B cell (primary cell): ENCODE results near the gene KIF26B. TPM values are rescaled to one million over a fixed set of nuclear protein-coding genes. Genes with fewer than 3 reads are reported as not detected.

Experiments
- ATAC-seq: fragments of 200-7000 bp; cut with Tn5 transposase; one replicate; pipeline ENCODE4 v1.10.0; 2021; ENCODE audit warnings: low read depth, mild to moderate bottlenecking, moderate number of reproducible peaks, moderate library complexity
- CTCF ChIA-PET: fragments of 350-600 bp; sonication (Branson Sonifier 250); formaldehyde crosslinking; loops from one replicate; lab custom pipeline; 2021; ENCODE audit warnings: antibody characterized with exemption, inconsistent platforms; lab: Charles Lee
- POLR2A ChIA-PET: fragments of 350-600 bp; sonication (Branson Sonifier 250); formaldehyde crosslinking; loops from one replicate; lab custom pipeline; 2021; ENCODE audit warnings: antibody characterized with exemption; lab: Charles Lee
- DNase-seq: peaks from one replicate; pipeline ENCODE4 v3.0.0; 2013
- H2AFZ ChIP-seq: 2 replicates; pipeline ENCODE4 v1.6.1; 2012; ENCODE audit warnings: mild to moderate bottlenecking, low read depth, low read length; ENCODE audit not compliant: insufficient read depth, poor library complexity, severe bottlenecking
- H3K27ac ChIP-seq, 2 donors: 1 replicate in 1 of 2; 2 replicates in 1 of 2; pipeline ENCODE4 v1.5.1; 2012 to 2013; ENCODE audit warnings: low read length in 2 of 2, mild to moderate bottlenecking in 2 of 2, moderate library complexity in 1 of 2
- H3K27me3 ChIP-seq, 4 experiments: fragments of 200-600 bp in 1 of 4; sonication (generic) in 1 of 4; replicated peaks in 1 of 4; 1 replicate in 2 of 4; 2 replicates in 2 of 4; pipeline versions ENCODE4 v1.6.1 to v1.7.0; 2013 to 2016; ENCODE audit warnings: low read length in 3 of 4, mild to moderate bottlenecking in 2 of 4, mixed read lengths in 1 of 4, moderate library complexity in 1 of 4; ENCODE audit not compliant: insufficient read depth in 4 of 4, control insufficient read depth in 3 of 4; ENCODE audit errors: control extremely low read depth in 1 of 4
- H3K36me3 ChIP-seq, 2 experiments: replicated peaks in 1 of 2; 1 replicate in 1 of 2; 2 replicates in 1 of 2; pipeline versions ENCODE4 v1.6.1 to v1.7.1; 2013; ENCODE audit warnings: low read length in 1 of 2; ENCODE audit not compliant: insufficient read depth in 2 of 2, control insufficient read depth in 1 of 2; ENCODE audit errors: control extremely low read depth in 1 of 2, extremely low read depth in 1 of 2
- H3K4me1 ChIP-seq, 2 donors: fragments of 200-600 bp in 1 of 2; sonication (generic) in 1 of 2; 1 replicate in 1 of 2; 2 replicates in 1 of 2; pipeline versions ENCODE4 v1.5.1 to v1.6.1; 2013 to 2017; ENCODE audit warnings: low read length in 2 of 2; ENCODE audit not compliant: control insufficient read depth in 2 of 2, insufficient read depth in 2 of 2
- H3K4me2 ChIP-seq: replicated peaks from 2 replicates; pipeline ENCODE3; 2012; ENCODE audit warnings: mild to moderate bottlenecking, low read depth, low read length; ENCODE audit not compliant: poor library complexity, severe bottlenecking
- H3K4me3 ChIP-seq, 5 experiments: fragments of 200-600 bp in 1 of 5; sonication (generic) in 1 of 5; 1 replicate in 3 of 5; 2 replicates in 2 of 5; pipeline versions ENCODE4 v1.5.1 to v1.7.0; 2011 to 2016; ENCODE audit warnings: low read length in 4 of 5, mild to moderate bottlenecking in 4 of 5, low read depth in 2 of 5, control low read depth in 1 of 5, moderate library complexity in 1 of 5; ENCODE audit not compliant: insufficient read depth in 1 of 5; ENCODE audit errors: control extremely low read depth in 1 of 5, extremely low read depth in 1 of 5
- H3K79me2 ChIP-seq: fragments of 200-600 bp; sonication (generic); one replicate; pipeline ENCODE4 v1.6.0; 2016; ENCODE audit warnings: low read length; ENCODE audit not compliant: control insufficient read depth, insufficient read depth
- H3K9ac ChIP-seq: fragments of 200-600 bp; sonication (generic); 2 replicates; pipeline ENCODE4 v1.6.1; 2017; ENCODE audit warnings: mild to moderate bottlenecking, low read length, moderate library complexity
- H3K9me3 ChIP-seq, 3 donors: one replicate each; pipeline versions ENCODE4 v1.6.1 to v1.7.1; 2013; ENCODE audit warnings: low read length in 2 of 3; ENCODE audit not compliant: control insufficient read depth in 2 of 3, insufficient read depth in 1 of 3; ENCODE audit errors: control extremely low read depth in 1 of 3
- H4K20me1 ChIP-seq: 2 replicates; pipeline ENCODE4 v1.6.0; 2012; ENCODE audit warnings: mild to moderate bottlenecking, low read length; ENCODE audit not compliant: insufficient read depth, control insufficient read depth, poor library complexity, severe bottlenecking
- H3K27ac Mint-ChIP-seq: one replicate; pipeline ENCODE4 v1.8.0; 2021; ENCODE audit warnings: mixed read lengths
- H3K27me3 Mint-ChIP-seq: one replicate; pipeline ENCODE4 v1.8.0; 2021; ENCODE audit warnings: mixed read lengths
- H3K4me1 Mint-ChIP-seq: one replicate; pipeline ENCODE4 v1.8.0; 2021; ENCODE audit warnings: mixed read lengths
- H3K4me3 Mint-ChIP-seq: one replicate; pipeline ENCODE4 v1.8.0; 2021; ENCODE audit warnings: mixed read lengths
- H3K9me3 Mint-ChIP-seq: one replicate; pipeline ENCODE4 v1.8.0; 2022; ENCODE audit warnings: mixed read lengths; ENCODE audit not compliant: insufficient read depth
- EZH2 ChIP-seq: IDR thresholded peaks from 2 replicates; pipeline ENCODE4 v1.6.1; 2012; ENCODE audit warnings: borderline replicate concordance, low read depth, mild to moderate bottlenecking, moderate library complexity, low read length; ENCODE audit not compliant: insufficient read depth, poor library complexity, severe bottlenecking
- WGBS: methylation state at CpG from one replicate; pipeline ENCODE4 v1.1.5; 2013; ENCODE audit warnings: missing lambda C conversion rate; ENCODE audit not compliant: insufficient coverage; 5-methylcytosine and 5-hydroxymethylcytosine counted together
- intact Hi-C: fragments of 100-400 bp; cut with micrococcal nuclease; formaldehyde crosslinking; loops from one replicate; pipeline ENCODE4 v1.10.0; 2022
- polyA plus RNA-seq: library from polyadenylated mRNA; depleted of rRNA; stranded (reverse); fragments of >200 nt; gene quantifications from 2 replicates; pipeline ENCODE4 v1.2.3, GENCODE V29; 2012
- total RNA-seq, 2 donors: library from RNA; stranded (reverse); fragments of 120-200 nt in 1 of 2; gene quantifications; 1 replicate in 1 of 2; 2 replicates in 1 of 2; pipeline versions ENCODE4 v1.2.3 to v1.2.4, GENCODE V29; 2013 to 2022
- TF ChIP-seq, protein P1 (sequence below): fragments of 200-600 bp; IDR thresholded peaks from one replicate; pipeline ENCODE4 v1.8.0; 2022; ENCODE audit warnings: antibody characterized with exemption, mild to moderate bottlenecking

KIF26B gene
- total and polyA plus RNA-seq, 2 donors (not counting 1 experiment from before 2014, with no cell fraction given), result 0.62 TPM; not detected in 1

DNA sequence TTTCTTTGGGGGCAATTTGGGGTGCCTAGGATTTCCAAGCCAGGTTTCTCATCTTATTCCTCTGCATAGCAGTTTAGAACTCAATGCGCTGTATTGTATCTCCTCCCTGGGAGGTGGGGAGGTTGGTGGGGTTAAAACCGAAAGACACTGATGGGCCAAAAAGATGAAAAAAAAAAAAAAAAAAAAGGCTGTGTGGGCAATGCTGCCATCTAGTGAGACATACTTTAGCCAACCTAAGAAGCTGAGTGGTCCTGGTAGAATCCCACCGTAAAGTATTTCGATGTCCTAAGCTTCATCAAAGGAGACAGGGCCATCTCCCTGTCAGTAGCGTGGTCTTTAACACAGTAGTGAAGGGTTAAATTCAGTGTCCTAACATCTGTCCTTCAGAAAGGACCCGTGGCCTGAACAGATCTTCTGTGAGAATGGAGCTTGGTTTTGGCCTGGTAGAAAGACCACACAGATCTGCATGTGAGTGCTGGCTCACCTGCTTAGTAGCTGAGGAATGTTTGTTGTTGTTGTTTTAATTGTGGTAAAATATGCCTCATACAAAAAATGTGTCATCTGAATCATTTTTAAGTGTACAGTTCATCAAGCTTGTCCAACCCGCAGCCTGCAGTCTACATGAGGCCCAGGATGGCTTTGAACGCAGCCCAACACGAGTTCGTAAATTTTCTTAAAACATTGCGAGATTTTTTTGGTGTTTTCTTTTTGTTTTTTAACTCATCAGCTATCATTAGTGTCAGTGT lies 226.2 kb downstream of the KIF26B start:
- Histone ChIP-seq H3K79me2 (no peaks in the 10 kb centered on the region), H3K9me3 (no peaks in the 10 kb centered on the region), H3K27me3 (no peaks in the 10 kb centered on the region), H3K4me2 (no peak overlapping the region), H4K20me1 (no peaks in the 10 kb centered on the region), H3K4me3 (no peak overlapping the region), H3K27ac (no peak overlapping the region), H3K4me1 (no peaks in the 10 kb centered on the region), H3K9ac (no peak overlapping the region), H3K36me3 (no peaks in the 10 kb centered on the region), H2AFZ (no peak overlapping the region)
- DNase-seq (no peak), ATAC-seq (no peak)
- 73% methylated on average over 5 of the region's 11 CpGs for WGBS
- Mint-ChIP-seq H3K9me3 (no peaks in the 10 kb centered on the region), H3K4me3 (no peak overlapping the region), H3K27me3 (peaks cover 9% of the 10 kb centered on the region), H3K4me1 (no peaks in the 10 kb centered on the region), H3K27ac (no peak overlapping the region)
- CTCF ChIA-PET, result interaction anchor here (1.0 to 1.3 kb wide), 2 partner anchors 228 to 229 kb away, joined by 3 to 4 read pairs; no protein-coding TSS in a partner anchor
- TF ChIP-seq, protein P1, sequence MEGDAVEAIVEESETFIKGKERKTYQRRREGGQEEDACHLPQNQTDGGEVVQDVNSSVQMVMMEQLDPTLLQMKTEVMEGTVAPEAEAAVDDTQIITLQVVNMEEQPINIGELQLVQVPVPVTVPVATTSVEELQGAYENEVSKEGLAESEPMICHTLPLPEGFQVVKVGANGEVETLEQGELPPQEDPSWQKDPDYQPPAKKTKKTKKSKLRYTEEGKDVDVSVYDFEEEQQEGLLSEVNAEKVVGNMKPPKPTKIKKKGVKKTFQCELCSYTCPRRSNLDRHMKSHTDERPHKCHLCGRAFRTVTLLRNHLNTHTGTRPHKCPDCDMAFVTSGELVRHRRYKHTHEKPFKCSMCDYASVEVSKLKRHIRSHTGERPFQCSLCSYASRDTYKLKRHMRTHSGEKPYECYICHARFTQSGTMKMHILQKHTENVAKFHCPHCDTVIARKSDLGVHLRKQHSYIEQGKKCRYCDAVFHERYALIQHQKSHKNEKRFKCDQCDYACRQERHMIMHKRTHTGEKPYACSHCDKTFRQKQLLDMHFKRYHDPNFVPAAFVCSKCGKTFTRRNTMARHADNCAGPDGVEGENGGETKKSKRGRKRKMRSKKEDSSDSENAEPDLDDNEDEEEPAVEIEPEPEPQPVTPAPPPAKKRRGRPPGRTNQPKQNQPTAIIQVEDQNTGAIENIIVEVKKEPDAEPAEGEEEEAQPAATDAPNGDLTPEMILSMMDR, result no peak
- TF ChIP-seq EZH2, result no peak
- intact Hi-C loops, result no loop called here
- POLR2A ChIA-PET, result no interaction called here

DNA sequence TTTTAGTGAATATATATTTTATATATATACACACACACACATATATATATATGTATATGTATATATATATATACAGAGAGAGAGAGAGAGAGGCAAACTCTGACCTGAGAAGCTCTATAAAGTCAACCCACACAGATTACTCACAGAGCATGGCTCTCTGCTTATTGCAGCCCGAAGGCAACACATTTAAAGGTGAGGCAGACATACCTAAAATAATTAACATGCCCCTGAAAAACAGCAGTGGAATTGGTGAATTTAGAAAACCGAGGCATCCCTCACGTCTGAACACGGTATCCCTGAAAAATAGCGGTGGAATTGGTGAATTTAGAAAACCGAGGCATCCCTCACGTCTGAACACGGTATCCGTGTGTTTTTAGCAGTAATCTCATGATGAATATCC lies 228.2 kb downstream of the KIF26B start:
- Mint-ChIP-seq H3K4me3 (no peak overlapping the region), H3K9me3 (no peaks in the 10 kb centered on the region), H3K27me3 (peaks cover 11% of the 10 kb centered on the region), H3K27ac (no peak overlapping the region), H3K4me1 (no peaks in the 10 kb centered on the region)
- ATAC-seq (no peak), DNase-seq (no peak)
- Histone ChIP-seq H3K36me3 (no peaks in the 10 kb centered on the region), H4K20me1 (no peaks in the 10 kb centered on the region), H3K4me1 (no peaks in the 10 kb centered on the region), H3K9me3 (no peaks in the 10 kb centered on the region), H2AFZ (no peak overlapping the region), H3K79me2 (no peaks in the 10 kb centered on the region), H3K27me3 (no peaks in the 10 kb centered on the region), H3K4me2 (no peak overlapping the region), H3K27ac (no peak overlapping the region), H3K9ac (no peak overlapping the region), H3K4me3 (no peak overlapping the region)
- TF ChIP-seq EZH2, result no peak
- TF ChIP-seq, protein P1, result no peak
- ChIA-PET POLR2A (no interaction called here), CTCF (no interaction called here)
- WGBS, result 94% methylated on average over 9 of the region's 9 CpGs
- intact Hi-C loops, result no loop called here
